Measurements from ENCODE around the gene SPECC1. TPM values are rescaled to one million over a fixed set of nuclear protein-coding genes. Genes with fewer than 3 reads are reported as not detected.
"Not testable (repeated sequence)": the region's sequence is repeated elsewhere in the genome, so short reads cannot be mapped to it uniquely, and the experiment has no call there.

The SPECC1 gene
- total RNA-seq, 1 donor from 2014 or later: 26.9 TPM

GRCh38 chr17:20026960-20027359 is 17.8 kb downstream of the SPECC1 start:
- Histone ChIP-seq H3K4me1 (no peaks in the 10 kb centered on the region), H3K9me3 (no peaks in the 10 kb centered on the region), H3K27ac (no peak overlapping the region), H3K36me3 (no peaks in the 10 kb centered on the region), H3K27me3 (ENCODE audit: low read depth) (no peaks in the 10 kb centered on the region), H3K4me3 (no peak overlapping the region)
- no peak for ATAC-seq
- TF ChIP-seq CTCF (IDR thresholded peaks at IDR 0.05): no peak
- intact Hi-C loops (cut with DNase I): no loop called here
- DNase-seq: no peak

- Histone ChIP-seq H3K4me1 (no peaks in the 10 kb centered on the region), H3K27ac (no peak overlapping the region), H3K27me3 (ENCODE audit: low read depth) (no peaks in the 10 kb centered on the region), H3K4me3 (no peak overlapping the region), H3K9me3 (no peaks in the 10 kb centered on the region), H3K36me3 (no peaks in the 10 kb centered on the region)
- no peak for TF ChIP-seq CTCF (IDR thresholded peaks at IDR 0.05)
- DNase-seq: no peak
- no peak for ATAC-seq
- intact Hi-C loops (cut with DNase I): no loop called here
Observed at GRCh38 chr17:20028443-20028842, 19.3 kb downstream of the SPECC1 start.

GRCh38 chr17:20032636-20033035 is 23.5 kb downstream of the SPECC1 start:
- Histone ChIP-seq H3K27me3 (ENCODE audit: low read depth) (no peaks in the 10 kb centered on the region), H3K27ac (no peak overlapping the region), H3K36me3 (no peaks in the 10 kb centered on the region), H3K4me3 (no peak overlapping the region), H3K4me1 (no peaks in the 10 kb centered on the region), H3K9me3 (no peaks in the 10 kb centered on the region)
- intact Hi-C loops (cut with DNase I): no loop called here
- ATAC-seq: no peak
- no peak for TF ChIP-seq CTCF (IDR thresholded peaks at IDR 0.05)
- no peak for DNase-seq

GRCh38 chr17:20033415-20033814 is 24.3 kb downstream of the SPECC1 start:
- no peaks in the 10 kb centered on the region for H3K27me3 ChIP-seq (ENCODE audit: low read depth)
- H3K4me3 ChIP-seq: no peak overlapping the region
- no peak for TF ChIP-seq CTCF (IDR thresholded peaks at IDR 0.05)
- H3K36me3 ChIP-seq: no peaks in the 10 kb centered on the region
- DNase-seq: no peak
- H3K27ac ChIP-seq: no peak overlapping the region
- ATAC-seq: no peak
- H3K9me3 ChIP-seq: no peaks in the 10 kb centered on the region
- no peaks in the 10 kb centered on the region for H3K4me1 ChIP-seq
- intact Hi-C loops (cut with DNase I): no loop called here

- no peak for TF ChIP-seq CTCF (IDR thresholded peaks at IDR 0.05)
- H3K9me3 ChIP-seq: no peaks in the 10 kb centered on the region
- ATAC-seq (no peak), DNase-seq (no peak)
- no peaks in the 10 kb centered on the region for H3K4me1 ChIP-seq
- no peak overlapping the region for H3K27ac ChIP-seq
- no peaks in the 10 kb centered on the region for H3K36me3 ChIP-seq
- no peak overlapping the region for H3K4me3 ChIP-seq
- H3K27me3 ChIP-seq (ENCODE audit: low read depth): no peaks in the 10 kb centered on the region
- intact Hi-C loops (cut with DNase I): no loop called here
Observed at GRCh38 chr17:20035501-20035900, 26.3 kb downstream of the SPECC1 start.

GRCh38 chr17:20037286-20037685 is 28.1 kb downstream of the SPECC1 start:
- H3K9me3 ChIP-seq; H3K27ac ChIP-seq; H3K27me3 ChIP-seq (ENCODE audit: low read depth); ATAC-seq; intact Hi-C loops (cut with DNase I); H3K36me3 ChIP-seq; H3K4me3 ChIP-seq; H3K4me1 ChIP-seq; DNase-seq: not testable (repeated sequence)

Data from lower lobe of right lung (tissue), 2 donors.